GM12878 (cell line): ENCODE results near the gene MAP3K5. TPM values are rescaled to one million over a fixed set of nuclear protein-coding genes. Genes with fewer than 3 reads are reported as not detected.

Experiments used
- ATAC-seq: fragments of 200-7000 bp; cut with Tn5 transposase; 3 replicates; pipeline ENCODE4 v1.9.1; 2020; ENCODE audit warnings: mild to moderate bottlenecking, moderate library complexity
- BruUV-seq: library from RNA; stranded (reverse); fragments of 400-500 nt; replicated peaks from 2 replicates; lab custom pipeline; 2021; lab: Mats Ljungman, UMichigan
- CTCF ChIA-PET: fragments of 300-600 bp; sonication (Branson Sonifier 250); formaldehyde crosslinking; extraction: SDS; loops from one replicate; lab custom pipeline; 2021; ENCODE audit warnings: inconsistent platforms; lab: Yijun Ruan, JAX
- POLR2A ChIA-PET: fragments of 350-600 bp; formaldehyde crosslinking; extraction: SDS; loops from one replicate; lab custom pipeline; 2021; ENCODE audit warnings: inconsistent platforms; lab: Charles Lee
- RAD21 ChIA-PET: fragments of 300-600 bp; sonication (Branson Sonifier 250); formaldehyde crosslinking; loops from one replicate; lab custom pipeline; 2023; ENCODE audit warnings: antibody characterized with exemption; ENCODE audit not compliant: unreplicated experiment; lab: Charles Lee
- SMC1A ChIA-PET: fragments of 300-600 bp; sonication (Branson Sonifier 250); formaldehyde crosslinking; loops from one replicate; lab custom pipeline; 2023; ENCODE audit not compliant: unreplicated experiment, uncharacterized antibody; lab: Charles Lee
- DNase-seq: peaks from one replicate; pipeline ENCODE4 v3.0.0-alpha.2; 2011; ENCODE audit warnings: low read depth, low spot score
- FAIRE-seq: peaks from 3 replicates; lab custom pipeline; 2011; peaks lifted over from hg19 to GRCh38; lab: Jason Lieb, UNC
- H2AFZ ChIP-seq: 2 replicates; pipeline ENCODE4 v1.6.0; 2011; ENCODE audit warnings: low read depth, low read length, control low read depth; ENCODE audit not compliant: control insufficient read depth
- H3K27ac ChIP-seq: 2 replicates; pipeline ENCODE4 v1.5.1; 2011; ENCODE audit warnings: control low read depth; ENCODE audit not compliant: control insufficient read depth, insufficient read depth
- H3K27me3 ChIP-seq, 2 experiments: replicated peaks in 1 of 2; 2 replicates each; pipeline versions ENCODE4 v1.6.0 to v1.6.1; 2011; ENCODE audit warnings: low read length in 1 of 2; ENCODE audit not compliant: control insufficient read depth in 2 of 2, insufficient read depth in 2 of 2
- H3K36me3 ChIP-seq, 2 experiments: 2 replicates each; pipeline ENCODE4 v1.5.1; 2011; ENCODE audit warnings: low read length in 1 of 2; ENCODE audit not compliant: control insufficient read depth in 2 of 2, insufficient read depth in 2 of 2
- H3K4me1 ChIP-seq: 2 replicates; pipeline ENCODE4 v1.6.1; 2011; ENCODE audit warnings: mild to moderate bottlenecking, low read length, moderate library complexity, mixed read lengths; ENCODE audit not compliant: control insufficient read depth, insufficient read depth
- H3K4me2 ChIP-seq: 2 replicates; pipeline ENCODE4 v1.6.0; 2011; ENCODE audit warnings: control low read depth; ENCODE audit not compliant: control insufficient read depth, insufficient read depth
- H3K4me3 ChIP-seq: fragments of 200-600 bp; sonication (generic); 2 replicates; pipeline ENCODE4 v1.5.1; 2016
- H3K79me2 ChIP-seq: 2 replicates; pipeline ENCODE4 v1.6.0; 2011; ENCODE audit warnings: low read length; ENCODE audit not compliant: control insufficient read depth, insufficient read depth
- H3K9ac ChIP-seq: 2 replicates; pipeline ENCODE4 v1.8.0; 2011; ENCODE audit warnings: low read length, control low read depth, mixed read lengths; ENCODE audit not compliant: control insufficient read depth, insufficient read depth
- H3K9me3 ChIP-seq: replicated peaks from 3 replicates; pipeline ENCODE4 v1.5.1; 2011; ENCODE audit warnings: mild to moderate bottlenecking, low read length; ENCODE audit not compliant: control insufficient read depth, insufficient read depth
- H4K20me1 ChIP-seq: 2 replicates; pipeline ENCODE4 v1.6.0; 2011; ENCODE audit not compliant: control insufficient read depth, insufficient read depth
- BRCA1 ChIP-seq: IDR thresholded peaks from 2 replicates; pipeline ENCODE4 v1.6.1; 2011; ENCODE audit warnings: low read depth, low read length, improper control_type of control experiment
- EP300 ChIP-seq, 2 experiments: fragments of 150-350 bp in 1 of 2; IDR thresholded peaks; 2 replicates each; pipeline ENCODE4 v1.6.1; 2011 to 2012; ENCODE audit warnings: low read depth in 2 of 2, low read length in 2 of 2, borderline replicate concordance in 1 of 2, improper control_type of control experiment in 1 of 2, inconsistent platforms in 1 of 2; ENCODE audit not compliant: control insufficient read depth in 1 of 2
- IRF5 ChIP-seq: fragments of 450-650 bp; IDR thresholded peaks from 2 replicates; pipeline ENCODE4 v1.6.1; 2017; ENCODE audit warnings: borderline replicate concordance
- KAT2A ChIP-seq: conservative IDR thresholded peaks from 2 replicates; pipeline ENCODE4 v1.6.1; 2011; ENCODE audit warnings: low read depth, low read length; ENCODE audit not compliant: control insufficient read depth
- KDM1A ChIP-seq: fragments of 200-600 bp; sonication (generic); IDR thresholded peaks from 2 replicates; pipeline ENCODE4 v1.6.1; 2016; ENCODE audit warnings: borderline replicate concordance
- MYB ChIP-seq: fragments of 150-350 bp; IDR thresholded peaks from 2 replicates; pipeline ENCODE4 v1.6.1; 2014; ENCODE audit warnings: mild to moderate bottlenecking, low read depth, low read length, borderline replicate concordance
- NRF1 ChIP-seq: conservative IDR thresholded peaks from 2 replicates; pipeline ENCODE4 v1.6.1; 2011; ENCODE audit warnings: mild to moderate bottlenecking, low read depth, low read length, improper control_type of control experiment
- SKIL ChIP-seq: fragments of 450-650 bp; IDR thresholded peaks from 2 replicates; pipeline ENCODE4 v1.6.1; 2017; ENCODE audit warnings: mild to moderate bottlenecking, low read depth, inconsistent platforms; ENCODE audit not compliant: poor library complexity, severe bottlenecking
- SMAD5 ChIP-seq: IDR thresholded peaks from 2 replicates; pipeline ENCODE4 v1.6.1; 2016; ENCODE audit warnings: antibody characterized with exemption, low read depth
- STAT1 ChIP-seq: fragments of 450-650 bp; conservative IDR thresholded peaks from 2 replicates; pipeline ENCODE4 v1.6.1; 2014; ENCODE audit warnings: antibody characterized with exemption, mild to moderate bottlenecking
- TBL1XR1 ChIP-seq: IDR thresholded peaks from 2 replicates; pipeline ENCODE4 v1.6.1; 2012; ENCODE audit warnings: low read depth, low read length, improper control_type of control experiment
- ZNF207 ChIP-seq: fragments of 450-650 bp; IDR thresholded peaks from 2 replicates; pipeline ENCODE4 v1.6.1; 2014; ENCODE audit warnings: antibody characterized with exemption, mild to moderate bottlenecking, borderline replicate concordance
- in situ Hi-C: fragments of 300-500 bp; cut with MboI; formaldehyde crosslinking; loops from 9 replicates; pipeline ENCODE4 v1.14.3; 2018; ENCODE audit warnings: mixed read lengths
- intact Hi-C: fragments of 100-400 bp; cut with micrococcal nuclease; formaldehyde crosslinking; loops from one replicate; pipeline ENCODE4 v1.14.2; 2022; ENCODE audit not compliant: unreplicated experiment
- polyA plus RNA-seq, 11 experiments: library from polyadenylated mRNA; depleted of rRNA in 4 of 11; unstranded in 6 of 11; stranded (reverse) in 5 of 11; fragments of >200 nt; fragmentation: Nextera tagmentation in 4 of 11; fragmentation: Illumina TruSeq in 1 of 11; extraction: Ambion mirVana in 4 of 11; extraction: Trizol in 1 of 11; gene quantifications; 1 replicate in 1 of 11; 2 replicates in 10 of 11; pipeline versions ENCODE4 v1.2.1 to v1.2.3, GENCODE V29; 2011 to 2016; ENCODE audit warnings: inconsistent platforms in 2 of 11, missing spikeins in 2 of 11, low read depth in 1 of 11
- total RNA-seq, 4 experiments: library from RNA; depleted of rRNA in 3 of 4; stranded (reverse); fragments of >200 nt in 3 of 4; fragmentation: Illumina TruSeq in 1 of 4; extraction: Trizol in 1 of 4; gene quantifications; 2 replicates each; pipeline versions ENCODE4 v1.2.1 to v1.2.3, GENCODE V29; 2013 to 2021

The MAP3K5 gene
- total and polyA plus RNA-seq, 10 of the 15 experiments (the other 5 are each of a cell fraction or from before 2014, with no cell fraction given), result 5.4 to 34.3 (median 26.4) TPM

DNA sequence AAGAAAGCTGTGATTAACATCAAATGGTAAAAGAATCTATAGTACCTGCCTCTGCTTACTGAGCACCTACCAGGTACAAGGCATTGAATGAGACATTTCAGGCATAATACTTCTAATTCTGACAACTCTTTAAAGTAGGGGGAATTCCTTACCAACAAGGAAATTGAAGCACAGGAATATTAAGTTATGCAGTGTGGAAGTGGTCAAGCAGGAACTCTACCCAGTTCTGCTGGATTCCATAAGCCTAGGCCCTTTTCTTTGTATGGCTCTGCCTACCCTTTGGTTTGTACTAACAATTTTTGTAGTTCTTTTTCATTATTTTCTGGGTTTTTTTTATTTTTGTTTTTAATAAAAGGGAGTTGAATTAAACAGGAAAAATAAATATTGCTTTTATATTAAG, 114.5 kb downstream of the MAP3K5 start:
- H3K27ac ChIP-seq, result no peak overlapping the region
- no peak overlapping the region for H2AFZ ChIP-seq
- H4K20me1 ChIP-seq, result no peaks in the 10 kb centered on the region
- DNase-seq (no peak), ATAC-seq (no peak), FAIRE-seq (no peak)
- ChIA-PET CTCF (interaction anchor here (0.6 to 9.8 kb wide), 5 partner anchors 33 to 1664 kb away, joined by 3 to 48 read pairs (median 4); partner anchors contain the start of gene MAP3K5), RAD21 (interaction anchor here (0.6 to 1.3 kb wide), 3 partner anchors 10 to 115 kb away, joined by 3 to 6 read pairs (median 3); partner anchors contain the start of gene MAP3K5), POLR2A (no interaction called here), SMC1A (interaction anchor here (1.1 to 3.6 kb wide), 3 partner anchors 8 to 114 kb away, joined by 3 to 12 read pairs (median 4); partner anchors contain the start of gene MAP3K5)
- no peaks in the 10 kb centered on the region; the same call in none of the 2 replicates for H3K79me2 ChIP-seq
- no peak overlapping the region for H3K4me3 ChIP-seq
- no TSS peak for BruUV-seq
- no peak overlapping the region for H3K4me2 ChIP-seq
- intact Hi-C loops (no loop called here), in situ Hi-C loops (no loop called here)
- TF ChIP-seq SKIL, result no peak
- TF ChIP-seq KDM1A, result no peak
- no peak for TF ChIP-seq NRF1
- TF ChIP-seq STAT1, result no peak
- no peak for TF ChIP-seq MYB
- TF ChIP-seq EP300 (IDR thresholded peaks at IDR 0.05; ENCODE audit: borderline replicate concordance in 1 of 2, control insufficient read depth in 1 of 2, low read depth in 2 of 2, low read length in 2 of 2), result no peak
- no peak for TF ChIP-seq SMAD5
- TF ChIP-seq TBL1XR1, result no peak
- TF ChIP-seq BRCA1, result no peak
- TF ChIP-seq KAT2A, result no peak
- no peak for TF ChIP-seq ZNF207
- no peak for TF ChIP-seq IRF5
- H3K4me1 ChIP-seq, result no peaks in the 10 kb centered on the region
- H3K27me3 ChIP-seq, result no peaks in the 10 kb centered on the region
- H3K9ac ChIP-seq, result no peak overlapping the region
- no peaks in the 10 kb centered on the region for H3K9me3 ChIP-seq
- peaks cover 2 to 12% of the 10 kb centered on the region in 2 experiments; a peak in 3 of 4 replicates for H3K36me3 ChIP-seq
